Lower leg skin (tissue), 3 donors: ENCODE results near the gene IL6R.

Experiments used
- POLR2A ChIP-seq, 2 donors: fragments of 450-650 bp; IDR thresholded peaks; one replicate each; pipeline ENCODE4 v1.6.1; 2016 to 2017; ENCODE audit warnings: antibody characterized with exemption in 2 of 2, mild to moderate bottlenecking in 1 of 2, moderate library complexity in 1 of 2
- TF ChIP-seq, protein P1 (sequence below), 3 donors: fragments of 450-650 bp; IDR thresholded peaks; one replicate each; pipeline ENCODE4 v1.5.1; 2016; ENCODE audit warnings: antibody characterized with exemption in 3 of 3, mild to moderate bottlenecking in 3 of 3, moderate library complexity in 2 of 3

DNA sequence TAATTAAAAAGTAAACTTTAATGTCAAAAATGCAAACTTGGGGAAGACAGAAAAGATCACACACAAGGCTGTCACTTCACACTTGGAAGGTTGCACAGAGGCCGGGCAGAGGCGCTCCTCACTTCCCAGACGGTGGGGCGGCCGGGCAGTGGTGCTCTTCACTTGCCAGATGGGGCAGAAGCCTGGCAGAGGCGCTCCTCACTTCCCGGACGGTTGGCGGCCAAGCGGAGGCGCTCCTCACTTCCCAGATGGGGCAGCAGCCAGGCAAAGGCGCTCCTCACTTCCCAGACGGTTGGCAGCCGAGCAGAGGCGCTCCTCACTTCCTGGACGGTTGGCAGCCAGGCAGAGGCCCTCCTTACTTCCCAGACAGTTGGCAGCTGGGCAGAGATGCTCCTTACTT, 25.8 kb upstream of the IL6R start:
- TF ChIP-seq, protein P1, sequence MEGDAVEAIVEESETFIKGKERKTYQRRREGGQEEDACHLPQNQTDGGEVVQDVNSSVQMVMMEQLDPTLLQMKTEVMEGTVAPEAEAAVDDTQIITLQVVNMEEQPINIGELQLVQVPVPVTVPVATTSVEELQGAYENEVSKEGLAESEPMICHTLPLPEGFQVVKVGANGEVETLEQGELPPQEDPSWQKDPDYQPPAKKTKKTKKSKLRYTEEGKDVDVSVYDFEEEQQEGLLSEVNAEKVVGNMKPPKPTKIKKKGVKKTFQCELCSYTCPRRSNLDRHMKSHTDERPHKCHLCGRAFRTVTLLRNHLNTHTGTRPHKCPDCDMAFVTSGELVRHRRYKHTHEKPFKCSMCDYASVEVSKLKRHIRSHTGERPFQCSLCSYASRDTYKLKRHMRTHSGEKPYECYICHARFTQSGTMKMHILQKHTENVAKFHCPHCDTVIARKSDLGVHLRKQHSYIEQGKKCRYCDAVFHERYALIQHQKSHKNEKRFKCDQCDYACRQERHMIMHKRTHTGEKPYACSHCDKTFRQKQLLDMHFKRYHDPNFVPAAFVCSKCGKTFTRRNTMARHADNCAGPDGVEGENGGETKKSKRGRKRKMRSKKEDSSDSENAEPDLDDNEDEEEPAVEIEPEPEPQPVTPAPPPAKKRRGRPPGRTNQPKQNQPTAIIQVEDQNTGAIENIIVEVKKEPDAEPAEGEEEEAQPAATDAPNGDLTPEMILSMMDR (IDR thresholded peaks at IDR 0.05): no peak
- no peak for TF ChIP-seq POLR2A (IDR thresholded peaks at IDR 0.05)
